OCI-LY7 (cell line): Measurements from ENCODE around the gene ZNF81. TPM values are rescaled to one million over a fixed set of nuclear protein-coding genes. Genes with fewer than 3 reads are reported as not detected.

Experiments used
- BruUV-seq: library from RNA; stranded (reverse); fragments of 400-500 nt; replicated peaks from 2 replicates; lab custom pipeline; 2021; lab: Mats Ljungman, UMichigan
- CTCF ChIA-PET: fragments of 300-600 bp; sonication (Branson Sonifier 250); formaldehyde crosslinking; loops from one replicate; lab custom pipeline; 2022; ENCODE audit warnings: antibody characterized with exemption; ENCODE audit not compliant: unreplicated experiment; lab: Charles Lee
- POLR2A ChIA-PET: fragments of 300-600 bp; sonication (Branson Sonifier 250); formaldehyde crosslinking; loops from one replicate; lab custom pipeline; 2022; ENCODE audit warnings: antibody characterized with exemption; lab: Charles Lee
- DNase-seq: peaks from one replicate; pipeline ENCODE4 v3.0.0-alpha.2; 2015; ENCODE audit warnings: low spot score
- H2AFZ ChIP-seq: fragments of 200-600 bp; sonication (generic), shearing (Covaris generic); 2 replicates; pipeline ENCODE4 v1.6.1; 2014; ENCODE audit warnings: mild to moderate bottlenecking, antibody characterized with exemption, low read length, moderate library complexity
- H3K27ac ChIP-seq: fragments of 200-600 bp; sonication (generic); 2 replicates; pipeline ENCODE4 v1.5.1; 2014; ENCODE audit warnings: mixed run types, low read depth, mild to moderate bottlenecking, moderate library complexity, low read length, inconsistent platforms; ENCODE audit not compliant: poor library complexity, severe bottlenecking
- H3K36me3 ChIP-seq: fragments of 200-600 bp; sonication (generic); 2 replicates; pipeline ENCODE4 v1.6.1; 2014; ENCODE audit warnings: mild to moderate bottlenecking, antibody characterized with exemption, low read length, moderate library complexity, mixed read lengths; ENCODE audit not compliant: insufficient read depth
- H3K4me1 ChIP-seq: fragments of 200-600 bp; sonication (generic); 2 replicates; pipeline ENCODE4 v1.5.1; 2014; ENCODE audit warnings: mild to moderate bottlenecking, low read length; ENCODE audit not compliant: insufficient read depth, poor library complexity, severe bottlenecking
- H3K4me2 ChIP-seq: fragments of 200-600 bp; sonication (generic); 2 replicates; pipeline ENCODE4 v1.6.1; 2014; ENCODE audit warnings: mild to moderate bottlenecking, low read length
- H3K4me3 ChIP-seq: fragments of 200-600 bp; sonication (generic); 2 replicates; pipeline ENCODE4 v1.5.1; 2014; ENCODE audit warnings: mild to moderate bottlenecking, low read depth, low read length; ENCODE audit not compliant: poor library complexity, severe bottlenecking
- H3K79me2 ChIP-seq: fragments of 200-600 bp; sonication (generic); 2 replicates; pipeline ENCODE4 v1.6.1; 2016; ENCODE audit warnings: low read depth, mild to moderate bottlenecking, low read length, moderate library complexity, mixed read lengths; ENCODE audit not compliant: insufficient read depth
- H3K9me2 ChIP-seq: fragments of 200-600 bp; sonication (generic); 2 replicates; pipeline ENCODE4 v1.6.1; 2016; ENCODE audit warnings: mild to moderate bottlenecking, low read length, mixed read lengths; ENCODE audit not compliant: insufficient read depth
- H3K9me3 ChIP-seq: fragments of 200-600 bp; sonication (generic); 2 replicates; pipeline ENCODE4 v1.6.1; 2014; ENCODE audit warnings: mild to moderate bottlenecking, mixed run types, low read length, mixed read lengths
- H4K20me1 ChIP-seq: fragments of 200-600 bp; sonication (generic); 2 replicates; pipeline ENCODE4 v1.6.1; 2014; ENCODE audit warnings: mild to moderate bottlenecking, antibody characterized with exemption, low read length, moderate library complexity, mixed read lengths; ENCODE audit not compliant: insufficient read depth
- CTCF ChIP-seq: fragments of 200-600 bp; sonication (generic); conservative IDR thresholded peaks from 2 replicates; pipeline ENCODE4 v1.5.1; 2014; ENCODE audit warnings: mild to moderate bottlenecking, antibody characterized with exemption, low read length, moderate library complexity, mixed read lengths
- EZH2phosphoT487 ChIP-seq: fragments of 200-600 bp; sonication (generic); IDR thresholded peaks from 2 replicates; pipeline ENCODE4 v1.6.1; 2018; ENCODE audit warnings: low read depth, borderline replicate concordance, mild to moderate bottlenecking, mixed run types, antibody characterized with exemption, low read length, moderate library complexity, mixed read lengths
- intact Hi-C: fragments of 100-400 bp; cut with micrococcal nuclease; formaldehyde crosslinking; loops from one replicate; pipeline ENCODE4 v1.10.0; 2022; ENCODE audit not compliant: unreplicated experiment
- total RNA-seq, 2 experiments: library from RNA; depleted of rRNA in 1 of 2; stranded (reverse); fragments of >200 nt in 1 of 2; shearing (Covaris generic) in 1 of 2; gene quantifications; 2 replicates each; pipeline ENCODE4 v1.2.3, GENCODE V29; 2014 to 2022

The ZNF81 gene
- total RNA-seq, 2 experiments from 2014 or later, result 7.1 to 12.8 TPM

- H3K4me1 ChIP-seq, result peaks cover 31% of the 10 kb centered on the region
- peaks cover 5% of the 10 kb centered on the region; the same call in 1 of the 2 replicates for H3K36me3 ChIP-seq
- CTCF ChIA-PET, result no interaction called here
- H3K9me2 ChIP-seq, result no peaks in the 10 kb centered on the region
- POLR2A ChIA-PET, result interaction anchor here (0.6 to 1.4 kb wide), 4 partner anchors 18 to 572 kb away, joined by 3 read pairs; no protein-coding TSS in a partner anchor
- H2AFZ ChIP-seq, result peak overlapping the region; percentile 84
- H3K79me2 ChIP-seq, result no peaks in the 10 kb centered on the region
- DNase-seq, result peak; percentile 85
- no TSS peak for BruUV-seq
- peak overlapping the region; percentile 67 for H3K4me2 ChIP-seq
- H3K27ac ChIP-seq, result peak overlapping the region; percentile 98
- intact Hi-C loops, result loop anchor here (2.0 to 10.0 kb wide), 3 partner anchors 66 to 282 kb away; partner anchors contain the start of genes ELK1, UXT and ZNF182
- H3K4me3 ChIP-seq, result peak overlapping the region; percentile 64
- TF ChIP-seq CTCF (0 out of 2 replicates have a peak, but pooled peaks have one; percentile 18), EZH2phosphoT487 (no peak)
- H3K9me3 ChIP-seq, result peaks cover 11% of the 10 kb centered on the region; the same call in 1 of the 2 replicates
- no peaks in the 10 kb centered on the region for H4K20me1 ChIP-seq
Observed at GRCh38 chrX:47936224-47936939, 99.7 kb downstream of the ZNF81 start.

- no peak for DNase-seq
Observed at GRCh38 chrX:47936940-47937317, 100.2 kb downstream of the ZNF81 start.

More at GRCh38 chrX:47936940-47937317, 100.2 kb downstream of the ZNF81 start:
- Histone ChIP-seq H3K9me2 (no peaks in the 10 kb centered on the region), H3K9me3 (peaks cover 11% of the 10 kb centered on the region; the same call in 1 of the 2 replicates), H3K79me2 (no peaks in the 10 kb centered on the region), H3K4me3 (peak overlapping the region; percentile 64), H3K4me1 (peaks cover 31% of the 10 kb centered on the region), H2AFZ (peak overlapping the region; percentile 76; the same call in 1 of the 2 replicates), H3K36me3 (peaks cover 5% of the 10 kb centered on the region; the same call in 1 of the 2 replicates), H3K4me2 (peak overlapping the region; percentile 67), H4K20me1 (no peaks in the 10 kb centered on the region), H3K27ac (peak overlapping the region; percentile 98)
- ChIA-PET CTCF (no interaction called here), POLR2A (interaction anchor here (0.6 kb wide), 2 partner anchors 18 to 23 kb away, joined by 3 read pairs; no protein-coding TSS in a partner anchor)
- no TSS peak for BruUV-seq
- intact Hi-C loops, result loop anchor here (2.0 to 10.0 kb wide), 3 partner anchors 65 to 282 kb away; partner anchors contain the start of genes ELK1, UXT and ZNF182
- TF ChIP-seq CTCF, result no peak
